Spleen (tissue), 7 donors: ENCODE data around the gene PPP1R3C.

Experiments used
- POLR2A ChIP-seq, 3 donors: fragments of 450-650 bp; IDR thresholded peaks; one replicate each; pipeline ENCODE4 v1.5.1; 2017; ENCODE audit warnings: antibody characterized with exemption in 3 of 3, mild to moderate bottlenecking in 1 of 3
- TF ChIP-seq, protein P1 (sequence below), 11 experiments: fragments of 200-600 bp in 7 of 11; fragments of 450-650 bp in 4 of 11; sonication (generic) in 4 of 11; IDR thresholded peaks in 8 of 11; conservative IDR thresholded peaks in 3 of 11; 1 replicate in 7 of 11; 2 replicates in 4 of 11; pipeline versions ENCODE4 v1.4.0 to v1.8.0; 2016 to 2021; ENCODE audit warnings: antibody characterized with exemption in 11 of 11, inconsistent platforms in 4 of 11, mild to moderate bottlenecking in 1 of 11
- donor health status: DM: no; HTN: no; CAD: no; lungs with moderate emphysema.
- donor health status: DM: no; HTN: no; CAD: no.
- donor health status: DM: no; HTN: no; CAD: no.

DNA sequence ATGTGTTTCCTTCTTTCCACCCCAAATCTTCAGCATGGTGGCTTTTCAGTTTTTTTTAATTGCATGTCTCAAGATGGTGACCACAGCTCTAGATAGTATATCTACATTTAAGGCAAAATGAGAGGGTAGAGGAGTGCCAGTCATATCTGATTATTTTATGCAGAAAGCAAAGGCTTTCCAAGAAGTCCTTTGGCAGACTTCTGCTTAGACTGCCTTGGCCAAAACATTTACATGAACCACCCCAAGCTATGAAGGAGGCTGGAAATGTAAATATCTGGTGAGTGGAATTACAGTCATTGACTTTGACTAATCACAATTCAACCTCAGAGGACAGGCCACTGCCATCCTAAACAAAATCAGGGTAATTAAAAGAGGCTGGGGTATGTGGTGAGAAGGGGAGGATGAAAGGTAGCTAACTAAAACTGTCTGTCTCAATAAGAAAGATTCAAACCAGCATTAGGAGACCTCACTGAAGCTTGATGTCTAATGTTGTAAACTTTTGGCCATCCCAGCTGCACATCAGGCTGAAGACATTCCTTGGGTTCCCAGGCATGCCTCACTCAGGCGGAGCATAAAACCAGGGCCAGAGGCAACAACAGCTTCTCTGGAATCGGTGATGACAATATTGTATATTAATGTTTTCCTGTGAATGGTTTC, 53.4 kb downstream of the PPP1R3C start:
- TF ChIP-seq, protein P1, sequence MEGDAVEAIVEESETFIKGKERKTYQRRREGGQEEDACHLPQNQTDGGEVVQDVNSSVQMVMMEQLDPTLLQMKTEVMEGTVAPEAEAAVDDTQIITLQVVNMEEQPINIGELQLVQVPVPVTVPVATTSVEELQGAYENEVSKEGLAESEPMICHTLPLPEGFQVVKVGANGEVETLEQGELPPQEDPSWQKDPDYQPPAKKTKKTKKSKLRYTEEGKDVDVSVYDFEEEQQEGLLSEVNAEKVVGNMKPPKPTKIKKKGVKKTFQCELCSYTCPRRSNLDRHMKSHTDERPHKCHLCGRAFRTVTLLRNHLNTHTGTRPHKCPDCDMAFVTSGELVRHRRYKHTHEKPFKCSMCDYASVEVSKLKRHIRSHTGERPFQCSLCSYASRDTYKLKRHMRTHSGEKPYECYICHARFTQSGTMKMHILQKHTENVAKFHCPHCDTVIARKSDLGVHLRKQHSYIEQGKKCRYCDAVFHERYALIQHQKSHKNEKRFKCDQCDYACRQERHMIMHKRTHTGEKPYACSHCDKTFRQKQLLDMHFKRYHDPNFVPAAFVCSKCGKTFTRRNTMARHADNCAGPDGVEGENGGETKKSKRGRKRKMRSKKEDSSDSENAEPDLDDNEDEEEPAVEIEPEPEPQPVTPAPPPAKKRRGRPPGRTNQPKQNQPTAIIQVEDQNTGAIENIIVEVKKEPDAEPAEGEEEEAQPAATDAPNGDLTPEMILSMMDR (IDR thresholded peaks at IDR 0.05 in 8 of 11, conservative IDR thresholded peaks at IDR 0.05 in 3 of 11) = no peak
- TF ChIP-seq POLR2A (IDR thresholded peaks at IDR 0.05) = no peak
